Small intestine (tissue), 7 donors: Measurements from ENCODE around the gene POLR1E. TPM values are rescaled to one million over a fixed set of nuclear protein-coding genes. Genes with fewer than 3 reads are reported as not detected.

Experiments
- DNase-seq, 2 donors: peaks; one replicate each; pipeline versions ENCODE4 v3.0.0 to v3.0.0-alpha.2; 2013
- FAIRE-seq: peaks from 2 replicates; lab custom pipeline; 2012; peaks lifted over from hg19 to GRCh38; lab: Jason Lieb, UNC
- H3K27ac ChIP-seq, 3 donors: one replicate each; pipeline ENCODE4 v1.5.1; 2013; ENCODE audit warnings: low read length in 2 of 3, mild to moderate bottlenecking in 2 of 3, control low read depth in 1 of 3, inconsistent platforms in 1 of 3, low read depth in 1 of 3, moderate library complexity in 1 of 3
- H3K27me3 ChIP-seq, 3 donors: one replicate each; pipeline ENCODE4 v1.6.1; 2013; ENCODE audit warnings: low read length in 3 of 3, inconsistent platforms in 1 of 3; ENCODE audit not compliant: control insufficient read depth in 3 of 3, insufficient read depth in 3 of 3
- H3K36me3 ChIP-seq, 3 donors: one replicate each; pipeline ENCODE4 v1.6.1; 2013; ENCODE audit warnings: low read length in 3 of 3, inconsistent platforms in 1 of 3, low read depth in 1 of 3, mild to moderate bottlenecking in 1 of 3, moderate library complexity in 1 of 3; ENCODE audit not compliant: control insufficient read depth in 3 of 3, insufficient read depth in 2 of 3
- H3K4me1 ChIP-seq, 3 donors: one replicate each; pipeline ENCODE4 v1.6.1; 2013; ENCODE audit warnings: low read length in 2 of 3, inconsistent platforms in 1 of 3, low read depth in 1 of 3, mild to moderate bottlenecking in 1 of 3, moderate library complexity in 1 of 3; ENCODE audit not compliant: control insufficient read depth in 3 of 3, insufficient read depth in 2 of 3
- H3K4me3 ChIP-seq, 3 donors: one replicate each; pipeline ENCODE4 v1.5.1; 2013; ENCODE audit warnings: low read length in 3 of 3, control low read depth in 1 of 3, inconsistent platforms in 1 of 3, low read depth in 1 of 3, mild to moderate bottlenecking in 1 of 3, moderate library complexity in 1 of 3
- H3K9me3 ChIP-seq, 2 donors: one replicate each; pipeline ENCODE4 v1.6.1; 2013; ENCODE audit warnings: low read depth in 1 of 2, low read length in 1 of 2; ENCODE audit not compliant: control insufficient read depth in 2 of 2, insufficient read depth in 1 of 2
- WGBS, 3 donors: extraction: QIAGEN DNeasy Blood & Tissue Kit; methylation state at CpG; one replicate each; pipeline ENCODE4 v1.1.7; 2013; 5-methylcytosine and 5-hydroxymethylcytosine counted together
- polyA plus RNA-seq, 4 donors: library from polyadenylated mRNA; stranded (reverse) in 3 of 4; unstranded in 1 of 4; fragments of 200-250 nt in 3 of 4; fragments of 120-200 nt in 1 of 4; gene quantifications; one replicate each; pipeline versions ENCODE4 v1.2.1 to v1.2.3, GENCODE V29; 2013
- donor health status: healthy with polysubstance abuse.
- donor health status: control.
- donor health status: control.
- donor health status: Bipolar disorder and iron deficiency.
- donor health status: healthy.

POLR1E gene
- polyA plus RNA-seq, 4 donors: 2.2 to 20.3 (median 11.2) TPM

DNA sequence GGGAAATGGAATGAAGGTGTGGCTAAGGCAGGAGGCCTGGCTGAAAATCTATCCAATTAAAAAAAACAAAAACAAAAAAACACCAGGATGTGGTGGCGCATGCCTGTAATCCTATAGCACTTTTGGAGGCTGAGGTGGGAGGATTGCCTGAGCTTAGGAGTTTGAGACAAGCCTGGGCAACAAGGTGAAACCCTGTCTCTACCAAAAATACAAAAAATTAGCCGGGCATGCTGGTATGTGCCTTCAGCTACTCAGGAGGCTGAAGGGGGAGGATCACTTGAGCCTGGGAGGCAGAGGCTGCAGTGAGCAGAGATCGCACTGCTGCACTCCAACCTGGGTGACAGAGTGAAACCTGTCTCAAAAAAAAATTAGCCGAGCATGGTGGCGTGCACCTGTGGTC is 42.2 kb upstream of the POLR1E start:
- no peak for FAIRE-seq
- no peak for DNase-seq
- peaks cover 0 to 5% (median 3%) of the 10 kb centered on the region in 3 donors for H3K4me1 ChIP-seq
- H3K9me3 ChIP-seq: no peaks in the 10 kb centered on the region
- no peaks in the 10 kb centered on the region for H3K27me3 ChIP-seq
- WGBS, 3 donors: 88 to 99% (median 94%) methylated on average over 5 of the region's 5 CpGs
- peaks cover 0 to 32% (median 17%) of the 10 kb centered on the region in 3 donors for H3K36me3 ChIP-seq
- no peak overlapping the region for H3K27ac ChIP-seq
- H3K4me3 ChIP-seq: no peak overlapping the region

- Histone ChIP-seq H3K36me3 (peaks cover 0 to 27% (median 15%) of the 10 kb centered on the region in 3 donors), H3K27me3 (no peaks in the 10 kb centered on the region), H3K4me3 (no peak overlapping the region), H3K9me3 (no peaks in the 10 kb centered on the region), H3K27ac (no peak overlapping the region), H3K4me1 (peaks cover 0 to 3% (median 3%) of the 10 kb centered on the region in 3 donors)
- 18 to 44% (median 21%) methylated on average over 2 of the region's 2 CpGs for WGBS, 3 donors
- no peak for FAIRE-seq
- DNase-seq: no peak
Measured at GRCh38 chr9:37444890-37445289, 40.9 kb upstream of the POLR1E start.

DNA sequence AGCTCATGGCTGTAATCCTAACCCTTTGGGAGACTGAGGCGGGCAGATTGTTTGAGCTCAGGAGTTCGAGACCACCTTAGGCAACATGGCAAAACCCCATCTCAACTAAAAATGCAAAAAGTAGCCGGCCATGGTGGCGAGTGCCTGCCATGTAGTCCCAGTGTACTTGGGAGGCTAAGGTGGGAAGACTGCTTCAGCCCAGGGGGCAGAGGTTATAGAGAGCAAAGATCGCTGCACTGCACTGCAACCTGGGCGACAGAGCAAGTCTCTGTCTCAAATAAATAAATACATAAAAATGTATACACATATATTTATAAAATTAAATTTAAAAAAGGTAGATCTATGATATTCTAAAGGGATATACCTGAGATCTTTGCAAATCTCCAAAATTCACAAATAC is 39.9 kb upstream of the POLR1E start:
- Histone ChIP-seq H3K4me1 (peaks cover 0 to 3% (median 3%) of the 10 kb centered on the region in 3 donors), H3K36me3 (peaks cover 0 to 19% (median 11%) of the 10 kb centered on the region in 3 donors), H3K27ac (no peak overlapping the region), H3K9me3 (no peaks in the 10 kb centered on the region), H3K27me3 (no peaks in the 10 kb centered on the region), H3K4me3 (no peak overlapping the region)
- no peak for DNase-seq
- FAIRE-seq: no peak
- 55 to 83% (median 69%) methylated on average over 6 of the region's 6 CpGs for WGBS, 3 donors

DNA sequence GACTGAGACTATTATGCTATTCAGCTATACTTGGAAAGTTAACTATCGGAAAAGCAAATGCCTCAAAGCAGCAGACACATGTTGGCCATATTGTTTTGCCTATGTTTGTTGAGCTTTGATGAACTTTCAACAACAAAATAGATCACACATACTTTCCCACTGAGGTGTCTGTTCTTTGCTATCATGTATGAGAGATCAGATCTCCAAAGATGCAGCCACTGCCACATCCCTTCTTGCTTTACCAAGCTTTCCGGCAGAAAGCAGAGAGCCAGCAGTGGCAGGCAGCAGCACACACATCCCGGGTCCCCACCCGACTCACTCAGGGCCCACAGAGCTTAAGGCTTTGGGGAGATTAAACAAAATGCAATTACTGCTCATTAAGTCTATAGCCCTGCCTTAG is 39.3 kb upstream of the POLR1E start:
- Histone ChIP-seq H3K27me3 (no peaks in the 10 kb centered on the region), H3K4me1 (peaks cover 0 to 3% (median 3%) of the 10 kb centered on the region in 3 donors), H3K9me3 (no peaks in the 10 kb centered on the region), H3K27ac (peak overlapping the region in 1 of 3 donors; percentile 24), H3K4me3 (no peak overlapping the region), H3K36me3 (peaks cover 0 to 14% (median 10%) of the 10 kb centered on the region in 3 donors)
- FAIRE-seq (no peak), DNase-seq (no peak)
- 51 to 76% (median 56%) methylated on average over 4 of the region's 4 CpGs for WGBS, 3 donors

DNA sequence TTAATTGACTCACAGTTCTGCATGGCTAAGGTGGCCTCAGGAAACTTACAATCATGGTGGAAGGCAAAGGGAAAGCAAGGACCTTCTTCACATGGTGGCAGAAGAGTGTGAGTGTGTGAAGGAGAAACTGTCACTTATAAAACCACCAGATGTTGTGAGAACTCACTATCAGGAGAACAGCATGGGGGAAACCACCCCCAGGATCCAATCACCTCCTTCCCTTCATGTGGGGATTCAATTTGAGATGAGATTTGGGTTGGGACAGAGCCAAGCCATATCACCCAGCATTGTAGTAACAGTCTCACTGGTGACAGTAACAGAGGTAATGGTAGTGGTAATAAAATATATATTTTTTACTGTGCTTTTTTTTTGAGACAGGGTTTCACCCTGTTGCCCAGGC is 38.6 kb upstream of the POLR1E start:
- Histone ChIP-seq H3K27me3 (no peaks in the 10 kb centered on the region), H3K36me3 (peaks cover 0 to 7% (median 3%) of the 10 kb centered on the region in 3 donors), H3K27ac (no peak overlapping the region), H3K9me3 (no peaks in the 10 kb centered on the region), H3K4me3 (no peak overlapping the region), H3K4me1 (peaks cover 0 to 3% (median 3%) of the 10 kb centered on the region in 3 donors)
- FAIRE-seq (no peak), DNase-seq (no peak)

GRCh38 chr9:37449862-37450632 is 35.7 kb upstream of the POLR1E start:
- peaks cover 0 to 5% (median 3%) of the 10 kb centered on the region in 3 donors for H3K4me1 ChIP-seq
- DNase-seq: no peak
- 89 to 92% (median 92%) methylated on average over 12 of the region's 12 CpGs for WGBS, 3 donors
- H3K9me3 ChIP-seq: peaks cover 0 to 4% of the 10 kb centered on the region in 2 donors
- H3K27me3 ChIP-seq: no peaks in the 10 kb centered on the region
- no peak overlapping the region for H3K4me3 ChIP-seq
- H3K27ac ChIP-seq: no peak overlapping the region
- no peak for FAIRE-seq
- peaks cover 0 to 3% (median 2%) of the 10 kb centered on the region in 3 donors for H3K36me3 ChIP-seq

DNA sequence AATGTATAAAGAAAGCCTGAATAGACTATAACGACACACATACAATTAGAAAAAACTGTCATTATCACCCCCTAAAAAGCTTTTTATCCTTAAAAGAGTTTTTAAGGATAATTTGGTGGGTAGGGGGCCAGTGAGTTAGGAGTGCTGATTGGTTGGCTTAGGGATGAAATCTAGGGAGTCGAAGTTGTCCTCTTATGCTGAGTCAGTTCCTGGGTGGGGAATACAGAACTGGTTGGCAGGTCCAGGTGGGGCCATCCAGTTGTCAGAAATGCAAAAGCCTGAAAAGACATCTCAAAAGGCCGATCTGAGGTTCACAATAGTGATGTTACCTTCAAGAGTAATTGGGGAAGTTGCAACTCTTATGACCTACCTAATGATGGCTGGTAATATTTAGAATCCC is 34.1 kb upstream of the POLR1E start:
- FAIRE-seq: no peak

GRCh38 chr9:37452611-37453010 is 33.1 kb upstream of the POLR1E start:
- peaks cover 0 to 14% of the 10 kb centered on the region in 2 donors for H3K9me3 ChIP-seq
- H3K36me3 ChIP-seq: peaks cover 2 to 17% (median 2%) of the 10 kb centered on the region in 3 donors
- no peaks in the 10 kb centered on the region for H3K27me3 ChIP-seq
- H3K4me1 ChIP-seq: peaks cover 0 to 2% (median 0%) of the 10 kb centered on the region in 3 donors
- peak overlapping the region in 1 of 3 donors; percentile 30 for H3K27ac ChIP-seq
- no peak overlapping the region for H3K4me3 ChIP-seq
- no peak for FAIRE-seq
- WGBS, 3 donors: 89 to 94% (median 92%) methylated on average over 1 of the region's 1 CpG
- no peak for DNase-seq

More for the DNA sequence above, 34.1 kb upstream of the POLR1E start:
- Histone ChIP-seq H3K9me3 (peaks cover 0 to 14% of the 10 kb centered on the region in 2 donors), H3K27ac (no peak overlapping the region), H3K4me1 (peaks cover 0 to 3% (median 0%) of the 10 kb centered on the region in 3 donors), H3K27me3 (no peaks in the 10 kb centered on the region), H3K36me3 (peaks cover 0 to 15% (median 2%) of the 10 kb centered on the region in 3 donors), H3K4me3 (no peak overlapping the region)
- WGBS, 3 donors: 77 to 82% (median 79%) methylated on average over 3 of the region's 3 CpGs
- DNase-seq: no peak
